GM23338 (cell line): ENCODE measurements around the gene SLAIN1.

Experiments
- CTCF ChIP-seq, 2 experiments: fragments of 200-600 bp in 1 of 2; sonication (generic) in 1 of 2; conservative IDR thresholded peaks; 2 replicates each; pipeline versions ENCODE4 v1.5.1 to v1.6.1; 2016 to 2017; ENCODE audit warnings: antibody characterized with exemption in 2 of 2, low read depth in 2 of 2, mild to moderate bottlenecking in 2 of 2, moderate library complexity in 1 of 2
- EZH2phosphoT487 ChIP-seq: fragments of 200-600 bp; sonication (generic); IDR thresholded peaks from one replicate; pipeline ENCODE4 v1.8.1; 2018; ENCODE audit warnings: antibody characterized with exemption; ENCODE audit not compliant: unreplicated experiment
- ZNF114 ChIP-seq: fragments of 250-450 bp; sonication (Bioruptor Pico); IDR thresholded peaks from 2 replicates; pipeline ENCODE4 v1.5.0; 2020; ENCODE audit warnings: mild to moderate bottlenecking, moderate library complexity
- TF ChIP-seq, protein P1 (sequence below): IDR thresholded peaks from 2 replicates; pipeline ENCODE4 v1.6.1; 2016; ENCODE audit warnings: antibody characterized with exemption
- TF ChIP-seq, protein P2 (sequence below): IDR thresholded peaks from one replicate; pipeline ENCODE4 v1.6.1; 2018; ENCODE audit warnings: antibody characterized with exemption; ENCODE audit not compliant: unreplicated experiment

- TF ChIP-seq CTCF (conservative IDR thresholded peaks at IDR 0.05; ENCODE audit: low read depth in 2 of 2) (no peak), ZNF114 (CRISPR knock-in tag) (no peak), EZH2phosphoT487 (no peak)
- TF ChIP-seq, protein P1, sequence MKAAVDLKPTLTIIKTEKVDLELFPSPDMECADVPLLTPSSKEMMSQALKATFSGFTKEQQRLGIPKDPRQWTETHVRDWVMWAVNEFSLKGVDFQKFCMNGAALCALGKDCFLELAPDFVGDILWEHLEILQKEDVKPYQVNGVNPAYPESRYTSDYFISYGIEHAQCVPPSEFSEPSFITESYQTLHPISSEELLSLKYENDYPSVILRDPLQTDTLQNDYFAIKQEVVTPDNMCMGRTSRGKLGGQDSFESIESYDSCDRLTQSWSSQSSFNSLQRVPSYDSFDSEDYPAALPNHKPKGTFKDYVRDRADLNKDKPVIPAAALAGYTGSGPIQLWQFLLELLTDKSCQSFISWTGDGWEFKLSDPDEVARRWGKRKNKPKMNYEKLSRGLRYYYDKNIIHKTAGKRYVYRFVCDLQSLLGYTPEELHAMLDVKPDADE, result no peak
- TF ChIP-seq, protein P2, sequence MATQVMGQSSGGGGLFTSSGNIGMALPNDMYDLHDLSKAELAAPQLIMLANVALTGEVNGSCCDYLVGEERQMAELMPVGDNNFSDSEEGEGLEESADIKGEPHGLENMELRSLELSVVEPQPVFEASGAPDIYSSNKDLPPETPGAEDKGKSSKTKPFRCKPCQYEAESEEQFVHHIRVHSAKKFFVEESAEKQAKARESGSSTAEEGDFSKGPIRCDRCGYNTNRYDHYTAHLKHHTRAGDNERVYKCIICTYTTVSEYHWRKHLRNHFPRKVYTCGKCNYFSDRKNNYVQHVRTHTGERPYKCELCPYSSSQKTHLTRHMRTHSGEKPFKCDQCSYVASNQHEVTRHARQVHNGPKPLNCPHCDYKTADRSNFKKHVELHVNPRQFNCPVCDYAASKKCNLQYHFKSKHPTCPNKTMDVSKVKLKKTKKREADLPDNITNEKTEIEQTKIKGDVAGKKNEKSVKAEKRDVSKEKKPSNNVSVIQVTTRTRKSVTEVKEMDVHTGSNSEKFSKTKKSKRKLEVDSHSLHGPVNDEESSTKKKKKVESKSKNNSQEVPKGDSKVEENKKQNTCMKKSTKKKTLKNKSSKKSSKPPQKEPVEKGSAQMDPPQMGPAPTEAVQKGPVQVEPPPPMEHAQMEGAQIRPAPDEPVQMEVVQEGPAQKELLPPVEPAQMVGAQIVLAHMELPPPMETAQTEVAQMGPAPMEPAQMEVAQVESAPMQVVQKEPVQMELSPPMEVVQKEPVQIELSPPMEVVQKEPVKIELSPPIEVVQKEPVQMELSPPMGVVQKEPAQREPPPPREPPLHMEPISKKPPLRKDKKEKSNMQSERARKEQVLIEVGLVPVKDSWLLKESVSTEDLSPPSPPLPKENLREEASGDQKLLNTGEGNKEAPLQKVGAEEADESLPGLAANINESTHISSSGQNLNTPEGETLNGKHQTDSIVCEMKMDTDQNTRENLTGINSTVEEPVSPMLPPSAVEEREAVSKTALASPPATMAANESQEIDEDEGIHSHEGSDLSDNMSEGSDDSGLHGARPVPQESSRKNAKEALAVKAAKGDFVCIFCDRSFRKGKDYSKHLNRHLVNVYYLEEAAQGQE, result no peak
Observed at GRCh38 chr13:77725071-77725470, 27.6 kb downstream of the SLAIN1 start.
